DMS 273 treated with DMSO at 0.1 percent for 48 hours (cell line): ENCODE data around the gene TMEM121B.

Experiments
- DNase-seq: peaks from one replicate; lab custom pipeline; 2025; lab: John Stamatoyannopoulos, UW

The TMEM121B gene

DNA sequence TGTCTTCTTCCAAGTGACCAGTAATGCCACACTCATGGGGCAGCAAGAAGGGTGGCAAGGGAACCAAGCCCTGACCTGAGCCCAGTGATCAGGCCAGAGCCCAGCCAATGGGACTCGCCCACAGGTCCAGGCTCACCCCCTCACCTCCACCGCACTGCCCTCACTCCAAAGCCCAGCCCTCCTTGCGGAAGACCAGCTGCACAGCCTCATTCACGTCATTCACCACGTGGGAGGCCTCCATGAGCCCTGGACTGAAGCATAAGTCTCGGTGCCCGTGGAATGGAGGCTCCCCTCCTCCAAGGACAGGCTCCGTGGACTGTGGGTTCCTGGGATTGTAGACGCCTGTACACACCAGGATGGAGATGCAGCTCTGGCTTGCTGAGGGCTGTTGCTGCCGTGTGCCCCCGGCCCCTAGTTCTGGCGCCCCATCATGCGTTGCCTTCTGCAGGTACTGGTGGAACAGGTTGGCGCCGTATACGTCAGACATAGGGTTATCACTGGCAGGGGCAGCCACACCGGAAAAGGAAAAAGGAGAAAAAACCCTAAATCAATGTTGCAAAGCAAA is 16.8 kb upstream of the TMEM121B start:
- DNase-seq: no peak

DNA sequence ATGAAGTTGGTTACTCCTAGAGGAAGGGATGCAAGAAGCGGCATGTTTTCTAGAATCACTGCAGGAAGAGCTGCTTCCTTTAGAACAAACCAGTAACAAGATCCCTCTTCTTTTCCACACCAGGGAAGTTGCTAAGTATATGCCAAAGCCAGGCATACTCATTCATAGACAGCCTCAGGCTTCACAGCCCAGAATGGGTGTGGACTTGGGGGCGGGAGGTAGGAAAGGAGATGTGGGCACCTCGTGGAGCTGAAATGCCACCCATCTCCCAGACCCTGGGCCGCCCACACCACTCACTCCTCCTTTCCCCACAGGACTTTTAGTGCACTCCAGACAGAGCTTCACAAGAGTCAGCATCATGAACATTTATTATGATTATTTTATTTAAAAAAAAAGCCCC is 16.0 kb upstream of the TMEM121B start:
- DNase-seq: no peak

DNA sequence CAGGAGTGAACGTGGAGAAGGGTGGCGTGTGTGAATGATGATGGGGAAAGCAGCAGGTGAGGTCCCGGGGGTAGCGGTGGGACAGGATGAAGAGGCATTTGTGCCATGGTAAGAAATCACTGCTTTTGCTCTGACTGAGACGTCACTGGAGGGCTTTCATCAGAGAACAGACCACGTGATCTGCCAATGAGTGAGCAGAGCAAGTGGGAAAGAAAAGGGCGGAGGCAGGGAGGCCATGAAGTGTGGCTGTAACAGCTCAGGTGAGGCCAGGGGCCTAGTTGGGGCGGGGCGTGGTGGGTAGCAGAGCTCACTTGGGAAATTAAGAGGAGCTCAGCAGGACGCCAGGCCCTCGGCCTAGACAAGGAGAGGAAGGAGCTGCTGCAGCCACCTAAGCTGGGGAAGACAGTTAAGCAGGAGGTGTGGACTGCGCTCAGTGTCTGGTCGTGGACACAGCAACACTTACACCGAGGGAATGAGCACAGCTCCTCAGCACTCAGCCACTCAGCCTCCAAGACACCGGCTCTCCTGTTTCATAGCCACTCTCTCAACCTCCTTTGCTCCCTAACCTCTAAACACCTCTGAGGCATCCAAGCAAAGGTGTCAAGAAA is 14.1 kb upstream of the TMEM121B start:
- no peak for DNase-seq

DNA sequence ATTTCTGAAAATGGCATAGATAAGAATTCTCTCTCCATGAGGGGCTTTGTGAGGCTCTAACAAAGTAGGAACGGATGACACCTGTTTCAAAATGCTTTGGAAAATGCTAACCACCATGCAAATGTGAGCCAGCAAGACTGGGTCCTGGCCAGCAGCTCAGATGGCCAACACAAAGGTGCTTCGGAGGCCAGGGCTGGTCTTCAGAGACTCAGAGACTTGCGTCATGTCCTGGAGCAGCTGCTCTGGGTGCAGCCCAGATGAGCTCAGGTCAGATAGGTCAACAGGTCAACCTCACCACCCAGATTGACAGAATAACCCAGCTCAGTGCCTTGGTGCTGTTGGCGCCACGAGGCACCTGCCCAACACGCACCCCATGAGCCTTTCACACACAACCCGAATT is 12.0 kb upstream of the TMEM121B start:
- DNase-seq: no peak

DNA sequence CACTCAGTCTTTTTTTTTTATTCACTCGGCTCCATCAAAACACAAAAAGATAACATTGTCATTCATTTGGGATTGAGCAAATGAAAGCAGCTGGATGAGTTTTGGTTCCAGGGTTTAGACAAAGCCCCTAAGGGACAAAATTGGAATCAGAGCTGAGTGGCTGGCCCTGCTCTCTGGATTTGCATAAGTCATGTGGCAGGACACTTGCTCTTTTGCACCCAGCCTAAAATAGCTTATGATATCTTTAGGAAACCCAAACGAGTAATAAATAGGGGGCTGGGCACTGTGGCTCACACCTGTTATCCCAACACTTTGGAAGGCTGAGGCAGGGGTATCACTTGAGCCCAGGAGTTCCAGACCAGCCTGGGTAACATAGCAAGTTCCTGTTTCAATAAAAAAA is 11.0 kb upstream of the TMEM121B start:
- DNase-seq: no peak

DNA sequence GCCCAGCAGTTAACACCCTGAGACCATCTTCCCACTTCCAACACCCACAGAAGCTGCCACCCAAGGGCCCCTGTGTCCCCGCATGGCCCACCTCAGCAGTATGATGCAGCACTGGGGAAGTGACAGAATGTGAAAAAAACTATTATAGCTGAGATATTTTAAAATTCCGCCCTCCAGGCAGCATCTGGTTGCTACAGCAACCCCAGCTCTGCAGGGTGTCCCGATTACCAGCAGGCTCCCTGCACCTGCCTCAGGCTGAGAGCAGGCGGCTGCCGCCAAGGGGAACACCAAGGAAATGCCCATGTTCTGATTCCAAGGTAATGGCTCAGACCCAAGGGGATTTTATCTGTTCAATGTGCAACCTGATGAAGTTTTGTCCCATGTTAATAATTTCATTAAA is 10.5 kb upstream of the TMEM121B start:
- no peak for DNase-seq

DNA sequence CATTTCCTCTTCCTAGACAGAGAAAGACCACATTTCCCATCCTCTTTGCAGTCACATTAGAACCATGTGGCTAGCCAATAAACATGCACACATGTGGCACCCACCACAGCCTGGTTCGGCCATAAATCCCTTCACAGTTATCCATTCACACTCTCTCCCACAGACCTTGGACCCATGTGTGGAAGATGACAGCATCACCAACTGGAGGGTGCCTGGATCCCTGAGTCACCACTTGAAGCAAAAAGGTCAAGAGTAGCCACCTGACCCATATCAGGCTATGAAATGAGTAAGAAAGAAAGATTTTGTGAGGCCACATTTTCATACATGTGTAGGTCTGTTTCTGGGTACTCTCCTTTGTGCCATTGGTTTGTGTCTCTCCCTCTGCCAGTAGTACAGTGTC is 9.0 kb upstream of the TMEM121B start:
- DNase-seq: no peak

DNA sequence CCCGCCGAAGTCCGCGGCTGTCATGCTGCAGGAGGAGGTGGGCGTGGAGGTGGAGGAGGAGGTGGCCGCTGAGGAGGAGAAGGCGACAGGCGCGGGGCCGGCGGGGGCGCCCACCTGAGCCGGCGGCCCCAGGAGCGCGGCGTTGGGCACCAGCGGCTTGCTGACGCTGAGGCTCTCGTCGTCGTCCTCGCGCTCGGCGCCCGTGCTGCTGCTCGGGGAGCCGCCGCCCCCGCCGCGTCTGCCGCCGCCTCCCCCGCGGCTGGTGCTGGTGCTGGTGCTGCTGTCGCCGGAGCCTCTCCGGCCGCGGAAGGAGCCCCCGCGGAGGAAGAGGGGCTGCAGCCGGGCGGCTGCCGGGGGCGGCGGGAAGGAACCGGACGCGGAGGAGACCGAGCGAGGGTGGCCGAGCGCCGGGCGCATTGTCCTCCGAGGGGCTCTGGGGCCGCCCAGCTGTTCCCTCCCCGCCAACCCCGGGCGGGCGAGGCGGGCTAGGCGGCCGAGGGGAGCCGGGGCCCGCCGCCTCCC is 388 bp downstream of the TMEM121B start:
- no peak for DNase-seq

DNA sequence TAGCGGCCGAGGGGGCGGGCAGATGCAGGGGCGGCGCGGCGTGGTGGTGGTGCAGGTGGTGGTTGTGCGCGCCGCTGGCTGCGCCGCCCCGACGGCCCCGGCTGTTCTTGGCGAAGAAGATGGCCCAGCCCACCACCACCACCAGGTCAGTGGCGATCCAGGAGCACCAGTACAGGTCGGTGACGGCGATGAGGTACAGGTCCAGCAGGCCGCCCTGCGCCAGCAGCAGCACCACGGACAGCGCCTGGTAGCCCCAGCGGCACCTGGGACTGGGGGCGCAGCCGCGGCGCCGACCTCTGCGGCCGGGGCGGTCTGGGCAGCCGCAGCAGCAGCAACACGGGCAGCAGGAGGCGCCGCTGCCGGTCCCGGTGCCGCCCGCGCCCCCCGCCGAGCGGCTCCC is 879 bp downstream of the TMEM121B start:
- no peak for DNase-seq

DNA sequence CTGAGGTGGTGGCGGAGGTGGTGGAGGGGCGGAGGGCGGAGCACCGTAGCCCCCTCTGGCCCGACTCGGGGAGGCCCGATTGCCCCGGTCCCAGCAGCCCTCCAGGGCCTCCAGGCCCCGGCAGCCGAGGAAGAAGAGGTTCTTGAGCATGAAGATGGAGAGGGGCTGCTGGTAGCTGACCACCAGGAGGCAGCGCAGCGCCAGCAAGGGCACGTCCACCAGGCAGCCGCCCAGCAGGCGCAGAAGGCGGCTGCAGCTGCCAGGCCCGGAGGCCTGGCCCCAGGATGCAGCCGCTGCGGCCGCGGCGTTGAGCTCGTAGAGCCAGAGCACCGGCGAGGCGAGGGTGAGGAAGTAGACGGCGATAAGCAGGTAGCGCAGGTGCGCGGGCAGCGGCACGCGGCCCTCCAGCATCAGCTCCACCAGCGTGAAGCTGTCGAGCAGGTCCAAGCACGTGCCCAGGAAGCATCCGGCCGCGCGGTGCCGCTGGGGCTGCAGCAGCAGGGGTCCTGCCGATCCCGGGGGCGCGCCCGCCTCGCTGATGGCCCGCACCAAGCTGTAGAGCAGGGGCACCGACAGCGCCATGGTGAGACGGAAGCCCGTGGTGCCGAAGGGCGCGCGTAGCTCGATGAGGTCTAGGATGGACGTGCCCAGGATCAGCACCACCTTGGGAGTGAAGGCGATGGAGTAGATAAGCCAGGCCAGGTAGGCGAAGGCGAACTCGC is 1.5 kb downstream of the TMEM121B start:
- no peak for DNase-seq

DNA sequence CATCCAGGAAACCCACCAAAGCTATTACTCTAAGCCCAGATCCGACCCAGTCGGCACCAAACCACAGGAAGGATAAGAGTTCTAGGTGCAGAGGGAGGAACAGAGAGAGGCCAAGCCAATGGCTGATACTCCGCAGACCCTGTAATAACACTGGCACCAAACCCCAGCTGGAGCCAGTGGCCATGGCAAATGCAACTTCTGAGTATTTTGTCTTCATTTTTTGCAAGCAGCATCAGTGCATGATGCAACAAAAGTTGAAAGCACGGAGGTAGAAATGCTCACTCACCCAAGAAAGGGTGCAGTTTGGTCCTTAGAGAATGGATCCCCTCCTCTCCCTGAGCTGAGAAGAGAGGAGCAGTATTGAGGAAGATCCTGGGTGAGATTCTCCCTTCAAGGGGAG is 2.8 kb downstream of the TMEM121B start:
- no peak for DNase-seq

DNA sequence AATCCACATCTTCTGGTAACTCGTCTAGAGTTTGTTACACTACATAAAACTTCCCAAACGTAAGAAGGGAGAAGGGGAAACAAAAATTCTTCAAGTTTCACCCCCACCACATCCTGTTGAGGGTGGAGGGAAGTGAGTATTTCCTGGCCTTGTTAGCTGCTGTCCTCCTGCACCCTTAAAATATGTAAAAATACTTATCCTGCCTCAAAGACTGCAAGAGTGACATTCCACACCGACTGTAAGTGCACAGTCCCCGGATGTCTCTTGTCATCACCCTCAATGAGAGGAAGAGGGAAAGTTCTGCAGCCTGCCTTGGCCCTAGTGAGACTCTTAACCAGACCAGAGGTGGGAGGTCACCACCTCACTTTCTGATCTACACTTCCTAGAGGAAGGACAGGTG is 3.3 kb downstream of the TMEM121B start:
- DNase-seq: no peak

DNA sequence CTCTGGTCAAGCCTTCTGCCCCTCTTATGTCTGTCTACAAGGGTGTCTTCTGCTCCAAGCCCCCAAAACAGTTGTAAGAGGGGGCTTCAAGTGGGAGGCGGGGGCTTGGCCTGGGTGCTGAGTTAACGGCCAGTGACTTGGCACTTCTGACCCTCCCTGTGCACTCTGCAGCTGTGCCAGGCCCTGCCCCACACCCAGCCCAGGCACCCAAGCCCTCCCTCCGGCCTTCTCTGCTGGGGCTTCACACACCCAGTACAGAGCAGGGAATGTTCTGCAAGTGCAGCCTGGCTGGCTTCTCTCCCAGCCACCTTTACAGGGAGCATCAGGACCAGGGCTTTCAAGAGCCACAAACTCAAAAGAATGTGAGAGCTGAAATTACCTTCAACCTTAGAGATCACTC is 3.8 kb downstream of the TMEM121B start:
- no peak for DNase-seq

DNA sequence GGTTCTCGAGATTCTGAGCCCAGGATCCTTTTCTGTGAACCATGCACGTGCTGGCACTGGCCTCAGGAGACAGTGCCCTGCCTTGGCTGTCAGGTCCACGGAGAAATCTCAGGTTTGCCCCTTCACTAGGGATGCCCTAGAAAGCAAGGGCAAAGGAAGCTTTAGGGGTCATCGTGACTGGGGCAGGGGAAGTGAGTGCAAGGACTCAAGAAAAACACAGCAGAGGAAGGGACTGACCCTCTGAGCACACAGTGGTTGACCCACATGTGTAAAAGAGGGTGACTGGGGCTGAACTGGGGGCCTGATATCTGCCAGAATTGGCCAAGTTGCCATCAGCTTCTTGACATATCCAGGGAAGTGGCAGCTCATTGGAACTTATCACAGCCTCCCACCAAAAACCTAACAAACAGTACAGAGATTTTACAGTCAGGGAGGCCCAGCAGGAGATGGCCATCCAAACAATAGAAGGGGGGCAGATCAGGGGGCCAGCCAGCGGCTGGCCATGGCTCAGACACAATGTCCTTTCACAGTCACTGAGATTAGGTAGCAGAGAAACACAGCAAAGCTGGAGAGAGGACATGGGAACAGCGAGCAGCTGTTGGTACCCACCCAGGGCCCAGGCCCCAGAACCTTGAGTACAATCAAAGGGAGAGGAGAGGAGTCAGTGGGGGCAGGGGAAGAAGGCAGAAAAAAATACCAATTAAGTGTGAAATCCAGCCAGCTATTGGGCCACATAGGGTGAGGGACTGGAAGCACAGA is 4.4 kb downstream of the TMEM121B start:
- no peak for DNase-seq

DNA sequence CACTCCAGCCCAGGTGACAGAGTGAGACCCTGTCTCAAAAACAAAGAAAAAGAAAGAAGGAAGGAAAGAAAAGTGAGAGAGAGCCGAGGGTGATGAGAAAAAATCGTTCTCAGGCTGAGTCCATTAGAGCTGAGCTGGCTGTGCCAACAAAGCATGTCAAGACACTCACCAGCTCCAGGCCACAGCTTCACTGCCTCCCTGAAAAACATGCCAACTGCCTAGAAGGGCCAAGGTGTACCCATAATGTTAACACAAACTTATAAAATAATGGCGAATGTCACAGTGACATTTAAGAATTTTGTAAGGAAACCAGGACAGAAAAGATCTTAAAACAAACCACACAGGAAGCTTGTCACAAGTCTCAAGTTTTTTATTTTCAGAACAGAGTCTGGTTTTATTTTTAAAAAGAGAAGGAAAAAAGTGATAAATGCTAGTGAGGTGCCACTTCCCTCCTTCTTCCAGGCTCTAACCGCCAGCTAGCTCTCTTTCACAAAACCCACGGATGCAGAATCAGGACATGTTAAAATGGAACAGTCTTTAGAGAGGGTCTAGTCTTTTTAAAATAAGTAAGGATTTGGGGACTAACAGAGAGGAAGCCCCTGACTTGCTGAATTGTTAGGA is 5.1 kb downstream of the TMEM121B start:
- no peak for DNase-seq

DNA sequence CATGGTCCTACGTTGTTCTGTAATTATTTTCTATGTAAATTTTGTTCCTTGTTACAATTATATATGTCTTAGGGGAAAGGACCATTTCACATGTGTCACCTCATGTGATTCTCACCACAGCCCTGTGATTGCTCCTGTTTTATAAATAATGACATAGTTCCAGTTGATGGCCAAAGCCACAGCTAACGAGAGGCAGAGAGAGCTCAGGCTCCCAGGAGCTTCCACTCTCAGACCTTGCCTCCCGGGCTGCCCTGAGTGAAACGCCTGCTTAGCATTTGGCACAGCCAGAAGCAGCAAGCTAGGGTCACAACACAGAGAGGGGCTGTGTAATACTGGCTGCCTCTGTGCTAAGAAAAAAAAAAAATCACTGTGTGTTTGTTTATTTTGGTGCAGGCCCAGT is 5.9 kb downstream of the TMEM121B start:
- DNase-seq: no peak

DNA sequence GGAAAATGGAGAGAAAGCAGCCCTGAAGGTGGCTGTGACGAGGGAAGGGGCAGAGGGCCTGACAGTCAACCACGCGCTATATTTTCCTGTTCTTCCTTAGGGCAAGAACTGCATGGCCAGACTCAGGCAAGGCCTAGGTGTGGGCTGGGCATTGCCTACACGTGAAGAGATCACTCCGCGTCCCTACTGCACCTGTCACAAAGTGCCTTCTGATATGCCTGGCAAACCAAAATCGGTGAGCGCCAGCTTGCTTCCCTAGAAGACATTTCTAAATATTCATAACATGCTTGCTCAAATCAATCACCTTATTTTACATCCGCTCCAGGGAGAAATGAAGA is 6.3 kb downstream of the TMEM121B start:
- no peak for DNase-seq

DNA sequence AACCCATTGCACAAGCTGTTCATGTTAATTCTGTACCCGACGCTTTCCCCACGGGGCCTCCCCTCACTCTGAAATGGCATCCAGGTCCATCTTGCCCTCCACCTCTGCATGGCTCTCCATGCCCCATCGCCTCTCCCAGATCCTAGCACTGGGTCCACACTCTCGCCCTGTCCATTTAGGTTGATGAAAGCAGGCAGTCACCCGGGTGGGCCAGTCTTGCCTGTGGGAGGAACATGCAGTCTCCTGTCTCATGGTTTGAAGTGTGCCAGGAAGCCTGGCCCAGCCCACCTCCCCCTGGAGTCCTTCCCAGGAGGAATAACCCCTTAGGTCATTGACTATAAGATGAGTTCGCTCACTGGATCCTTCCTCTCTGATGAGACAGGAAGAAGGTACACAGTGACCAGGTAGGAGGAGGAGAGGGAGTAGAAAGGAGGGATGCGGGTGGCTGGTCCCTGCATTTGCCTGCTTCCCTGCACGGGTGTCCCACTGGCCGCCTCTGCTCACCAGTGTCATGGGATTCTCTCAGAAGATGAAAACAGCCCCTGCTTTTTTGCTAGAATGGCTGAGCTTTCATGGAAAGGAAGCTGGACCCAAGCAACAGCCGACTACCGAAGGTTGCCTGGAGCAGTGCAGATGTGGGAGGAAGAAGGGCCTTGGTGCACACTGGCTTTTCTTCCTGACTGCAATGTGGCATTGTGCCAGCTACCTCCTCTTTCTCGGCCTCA is 6.8 kb downstream of the TMEM121B start:
- DNase-seq: no peak

DNA sequence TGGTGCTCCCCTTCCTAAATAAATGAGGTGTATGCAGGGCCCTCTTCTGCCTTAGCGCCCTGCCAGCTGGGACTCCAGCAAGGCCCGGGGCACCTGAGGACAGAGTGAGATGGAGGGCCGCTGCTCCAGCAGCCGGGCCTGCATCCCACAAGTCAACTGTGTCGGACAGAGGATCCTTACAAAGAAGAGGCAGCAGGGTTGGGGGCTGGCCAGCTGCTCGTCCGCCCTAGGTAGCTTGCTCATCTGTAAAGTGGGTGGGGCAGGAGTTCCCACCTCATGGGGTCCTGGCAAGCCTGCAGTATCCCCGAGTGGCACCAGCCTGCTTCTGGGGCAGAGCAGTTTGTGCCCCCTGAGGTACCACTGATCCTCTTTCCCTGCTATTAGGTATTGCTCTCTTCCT is 7.6 kb downstream of the TMEM121B start:
- DNase-seq: no peak

DNA sequence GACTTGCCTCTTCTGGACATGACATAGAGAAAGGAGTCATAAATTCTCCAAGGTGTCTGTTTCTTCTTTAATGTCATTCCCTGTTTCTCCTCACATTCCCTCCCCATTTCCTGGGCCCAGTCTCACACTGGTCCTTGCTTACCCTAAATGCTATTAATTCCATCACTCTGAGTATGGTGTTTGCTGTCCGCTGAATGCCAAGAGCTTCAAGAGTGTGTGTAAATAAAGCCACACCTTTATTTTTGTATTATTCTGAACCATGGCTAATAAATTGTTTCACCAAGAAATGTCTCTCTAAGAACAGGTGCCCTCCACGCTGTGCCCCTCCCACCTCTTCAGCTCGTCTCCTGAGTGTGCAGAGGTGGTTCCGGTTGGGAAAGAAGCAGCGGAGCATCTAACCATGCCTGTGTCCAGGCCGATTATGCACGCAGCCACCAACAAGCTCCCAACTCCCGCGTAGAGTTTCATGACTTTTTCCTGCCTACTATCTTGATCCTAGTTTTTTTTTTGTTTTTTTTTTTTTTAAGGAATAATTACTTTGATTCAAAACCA is 8.6 kb downstream of the TMEM121B start:
- no peak for DNase-seq

DNA sequence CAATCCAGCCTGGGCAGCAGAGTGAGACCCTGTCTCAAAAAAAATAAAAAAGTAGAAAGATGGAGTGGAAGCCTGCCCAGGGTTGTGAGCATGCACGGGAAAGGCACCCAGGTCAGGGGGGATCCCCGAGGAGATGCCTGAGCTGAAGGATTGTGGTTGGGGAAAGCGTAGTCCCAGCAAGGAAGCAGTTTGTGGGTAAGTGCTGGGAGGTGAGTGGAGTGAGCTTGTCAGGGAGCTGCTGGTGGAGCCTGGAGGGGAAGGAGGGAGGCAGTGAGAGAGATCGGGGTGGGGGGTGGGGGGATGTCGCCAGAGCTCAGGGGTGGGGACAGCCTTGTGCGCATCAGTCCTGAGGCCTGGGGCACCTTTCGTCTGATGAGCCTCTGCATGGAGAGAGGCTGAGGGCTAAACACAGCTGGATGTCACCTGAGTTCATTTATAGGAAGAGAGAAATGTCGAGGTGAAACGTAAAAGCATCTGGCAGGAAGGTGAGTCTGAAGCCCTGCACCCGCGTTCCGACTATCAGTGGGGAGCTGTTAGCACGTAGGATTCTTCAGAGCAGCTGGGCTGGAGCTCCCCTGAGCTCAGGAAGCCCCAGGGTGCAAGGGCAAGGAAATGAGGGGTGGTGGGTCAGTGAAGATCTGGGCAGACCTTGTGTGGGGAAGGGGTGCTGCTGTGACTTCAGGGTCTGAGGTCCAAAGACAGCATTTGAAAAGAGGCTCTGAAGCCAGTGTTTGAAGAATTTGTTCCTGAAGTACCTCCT is 10.2 kb downstream of the TMEM121B start:
- no peak for DNase-seq
